HG03460 (cell line): ENCODE data around the gene NUDT14.

Experiments
- ATAC-seq: cut with Tn5 transposase; IDR thresholded peaks from one replicate; pipeline ENCODE4 v1.9.1; 2021; ENCODE audit not compliant: unreplicated experiment

Gene NUDT14

GRCh38 chr14:105136401-105137322 is 44.5 kb downstream of the NUDT14 start:
- no peak for ATAC-seq

DNA sequence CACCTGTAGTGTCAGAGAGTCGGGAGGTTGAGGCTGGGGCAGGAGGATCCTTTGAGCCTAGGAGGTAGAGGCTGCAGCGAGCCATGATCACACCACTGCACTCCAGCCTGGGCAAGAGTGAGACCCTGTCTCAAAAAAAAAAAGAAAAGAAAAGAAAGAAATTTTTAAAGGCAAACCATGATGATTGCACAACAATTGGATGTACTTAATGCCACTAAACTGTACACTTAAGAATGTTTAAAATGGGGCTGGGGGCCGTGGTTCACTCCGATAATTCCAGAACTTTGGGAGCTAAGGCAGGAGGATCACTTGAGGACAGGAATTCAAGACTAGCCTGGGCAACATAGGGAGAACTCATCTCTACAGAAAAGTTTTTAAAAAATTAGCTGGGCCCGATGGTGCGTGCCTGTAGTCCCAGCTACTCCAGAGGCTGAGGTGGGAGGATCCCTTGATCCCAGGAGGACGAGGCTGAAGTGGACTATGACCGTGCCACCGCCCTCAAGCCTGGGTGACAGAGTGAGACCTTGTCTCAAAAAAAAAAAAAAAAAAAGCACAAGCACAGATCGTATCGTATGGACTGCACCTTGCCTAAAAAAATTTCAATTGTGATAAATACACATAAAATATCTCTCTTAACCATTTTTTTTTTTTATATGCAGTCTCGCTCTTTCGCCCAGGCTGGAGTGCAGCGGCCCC is 45.3 kb downstream of the NUDT14 start:
- ATAC-seq = no peak

- ATAC-seq = no peak
Measured at GRCh38 chr14:105132921-105133654, 48.0 kb downstream of the NUDT14 start.

DNA sequence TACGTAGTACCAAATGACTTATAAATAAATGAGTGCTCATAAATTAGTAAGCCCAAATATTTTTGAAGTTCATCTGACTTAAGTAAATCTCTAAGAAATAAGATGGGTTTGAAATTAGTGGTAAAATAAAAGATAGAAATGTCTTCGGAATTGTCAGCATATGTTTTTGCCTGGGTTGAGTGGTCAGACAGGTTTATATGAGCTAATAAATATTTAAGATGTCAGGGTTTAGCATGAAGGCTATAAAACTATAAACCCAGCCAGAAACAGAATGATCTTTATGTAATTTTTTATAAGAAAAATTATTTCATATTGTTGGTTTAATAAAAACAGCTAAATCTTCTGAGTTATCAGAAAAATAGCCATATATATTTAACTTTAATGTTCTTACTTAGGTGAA is 49.9 kb downstream of the NUDT14 start:
- ATAC-seq = no peak

- no peak for ATAC-seq
Measured at GRCh38 chr14:105128059-105128458, 53.1 kb downstream of the NUDT14 start.

DNA sequence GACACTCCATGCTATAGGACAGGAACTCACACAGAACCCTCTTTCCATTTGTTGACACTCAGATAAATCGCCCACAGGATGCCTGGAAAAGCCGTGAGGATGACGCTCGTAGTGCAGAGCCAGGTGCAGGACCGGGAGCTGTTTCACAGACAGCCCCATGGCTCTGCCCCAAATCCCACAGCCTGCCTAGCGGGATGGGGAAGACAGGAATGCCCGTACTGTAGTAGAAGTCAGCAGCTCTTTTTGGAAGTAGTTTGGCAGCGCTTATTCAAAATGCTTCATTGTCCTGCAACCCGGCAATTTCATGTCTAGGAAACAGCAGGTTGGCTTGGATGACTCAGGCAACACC is 54.2 kb downstream of the NUDT14 start:
- no peak for ATAC-seq

GRCh38 chr14:105126126-105126980 is 54.8 kb downstream of the NUDT14 start:
- ATAC-seq = no peak

GRCh38 chr14:105124823-105125222 is 56.3 kb downstream of the NUDT14 start:
- no peak for ATAC-seq

DNA sequence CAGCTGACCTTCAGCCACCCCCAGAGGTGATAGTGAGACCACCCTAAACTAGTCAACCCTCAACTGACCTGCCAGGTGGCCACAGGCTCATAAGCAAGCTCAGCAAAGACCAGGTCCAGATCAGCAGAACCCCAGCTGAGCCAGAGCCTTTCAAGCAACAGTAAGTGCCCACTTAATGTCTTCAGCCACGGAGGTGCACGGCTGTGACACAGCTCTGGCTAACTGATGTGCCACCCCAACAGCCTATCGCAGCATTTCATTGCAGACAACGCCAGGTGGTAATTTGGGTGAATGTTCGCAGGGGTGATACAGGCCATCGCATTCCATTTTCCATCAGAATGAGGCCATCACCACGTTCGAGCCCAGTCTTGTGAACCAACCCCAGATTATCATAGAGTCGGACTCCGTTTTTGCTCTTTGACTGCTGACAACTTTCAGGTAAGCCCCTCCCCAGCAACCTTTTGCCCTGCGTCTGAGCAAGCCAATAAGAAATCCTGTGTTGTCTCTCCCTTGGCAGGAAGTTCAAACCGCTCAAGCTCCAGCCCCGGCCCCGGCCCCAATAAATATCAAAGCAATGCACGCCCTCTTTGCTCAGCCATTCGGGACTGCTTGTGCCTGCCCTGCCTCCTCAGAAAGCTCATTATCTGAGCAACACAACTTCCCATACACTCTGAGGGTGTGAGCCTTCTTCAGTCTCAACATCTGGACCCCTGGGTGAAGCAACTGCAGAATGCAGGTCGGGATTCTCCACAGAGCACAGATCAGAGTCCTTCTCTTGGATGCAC is 56.9 kb downstream of the NUDT14 start:
- no peak for ATAC-seq

GRCh38 chr14:105123064-105123665 is 57.9 kb downstream of the NUDT14 start:
- no peak for ATAC-seq
